Heart left ventricle (tissue), 16 donors: ENCODE measurements around the gene C20orf202. TPM values are rescaled to one million over a fixed set of nuclear protein-coding genes. Genes with fewer than 3 reads are reported as not detected.

ENCODE experiments used
- ATAC-seq, 4 donors: fragments of 200-7000 bp; cut with Tn5 transposase; one replicate each; pipeline ENCODE4 v1.9.1; 2020 to 2022; ENCODE audit warnings: moderate library complexity in 4 of 4, mild to moderate bottlenecking in 3 of 4, moderate number of reproducible peaks in 1 of 4
- DNase-seq, 5 donors: peaks; one replicate each; pipeline ENCODE4 v3.0.0-alpha.2; 2020
- H3K27ac ChIP-seq, 12 donors: fragments of 200-600 bp; sonication (generic) in 4 of 12; one replicate each; pipeline versions ENCODE4 v1.5.0 to v1.8.0; 2016 to 2022; ENCODE audit warnings: mild to moderate bottlenecking in 2 of 12
- H3K27me3 ChIP-seq, 9 donors: fragments of 200-600 bp; sonication (generic) in 2 of 9; one replicate each; pipeline versions ENCODE4 v1.5.1 to v1.8.0; 2016 to 2022; ENCODE audit warnings: mild to moderate bottlenecking in 3 of 9
- H3K36me3 ChIP-seq, 9 donors: fragments of 200-600 bp; sonication (generic) in 2 of 9; one replicate each; pipeline versions ENCODE4 v1.5.0 to v1.8.0; 2018 to 2022; ENCODE audit warnings: mild to moderate bottlenecking in 2 of 9
- H3K4me1 ChIP-seq, 12 donors: fragments of 200-600 bp; sonication (generic) in 4 of 12; one replicate each; pipeline versions ENCODE4 v1.5.0 to v1.8.0; 2016 to 2022; ENCODE audit warnings: mild to moderate bottlenecking in 3 of 12
- H3K4me3 ChIP-seq, 12 donors: fragments of 200-600 bp; sonication (generic) in 4 of 12; one replicate each; pipeline versions ENCODE4 v1.5.0 to v1.8.0; 2017 to 2022; ENCODE audit warnings: mild to moderate bottlenecking in 9 of 12, moderate library complexity in 4 of 12
- H3K9me3 ChIP-seq, 12 donors: fragments of 200-600 bp; sonication (generic) in 4 of 12; one replicate each; pipeline versions ENCODE4 v1.5.0 to v1.8.0; 2016 to 2022; ENCODE audit warnings: mild to moderate bottlenecking in 1 of 12
- CTCF ChIP-seq, 12 donors: fragments of 200-600 bp; sonication (generic) in 4 of 12; IDR thresholded peaks; one replicate each; pipeline versions ENCODE4 v1.5.0 to v1.8.0; 2018 to 2022; ENCODE audit warnings: antibody characterized with exemption in 12 of 12, mild to moderate bottlenecking in 5 of 12
- POLR2A ChIP-seq, 2 donors: fragments of 450-650 bp; IDR thresholded peaks; one replicate each; pipeline ENCODE4 v1.6.1; 2017; ENCODE audit warnings: antibody characterized with exemption in 2 of 2, mild to moderate bottlenecking in 2 of 2, moderate library complexity in 2 of 2
- WGBS, 4 donors: extraction: QIAGEN DNeasy Blood & Tissue Kit in 2 of 4; methylation state at CpG; one replicate each; pipeline versions ENCODE4 v1.1.5 to v1.1.7; 2013 to 2018; 5-methylcytosine and 5-hydroxymethylcytosine counted together
- intact Hi-C, 10 donors: fragments of 100-400 bp; cut with DNase I; formaldehyde crosslinking; loops; one replicate each; pipeline versions ENCODE4 v1.11.1 to v1.14.2; 2022
- polyA plus RNA-seq, 2 donors: library from polyadenylated mRNA; stranded (reverse); fragments of 200-250 nt; gene quantifications; one replicate each; pipeline ENCODE4 v1.2.3, GENCODE V29; 2013
- total RNA-seq, 9 donors: library from RNA; depleted of rRNA in 2 of 9; stranded (reverse); fragments of >200 nt in 2 of 9; fragmentation: NEBNext Ultra II Directional in 3 of 9; extraction: Animal tissue kit (Norgen Biotek cat#: 25700) in 3 of 9; gene quantifications; one replicate each; pipeline versions ENCODE4 v1.1.0 to v1.2.4, GENCODE V29; 2016 to 2023
- donor health status: ischemic (EF 13 %, LVEDD 7.1; RV severe dilation, severe dysfunction).
- donor health status: healthy with polysubstance abuse.
- donor health status: DM: no; HTN: yes; CAD: no.
- donor health status: DM: no; HTN: no; CAD: no.
- donor health status: ischemic (EF 25% LVEDD 6.9; RV normal size, moderate dysfunction).
- donor health status: ischemic (EF 25% LVEDD 5.7; RV mildly dilated, moderate dysfunction).
- donor health status: healthy.
- donor health status: DM: yes; HTN: yes; CAD: no.
- donor health status: ischemic (EF 35%, LVEDD 5.7; RV mildly dilated, moderate dysfunction).
- donor health status: nonischemic (EF 11% LVEDD 7.7; RV severe dilation, severe dysfunction).
- donor health status: DM: yes; HTN: yes; CAD: no.
- donor health status: PGD.
- donor health status: ischemic (EF 29% LVEDD 5.4; RV normal size, mild dysfunction).
- donor health status: nonischemic (EF 23%, LVEDD 6.1; RV moderate dilation, normal function).

Gene C20orf202
- total and polyA plus RNA-seq, 11 donors: 0.21 to 0.47 (median 0.32) TPM; not detected in 1

DNA sequence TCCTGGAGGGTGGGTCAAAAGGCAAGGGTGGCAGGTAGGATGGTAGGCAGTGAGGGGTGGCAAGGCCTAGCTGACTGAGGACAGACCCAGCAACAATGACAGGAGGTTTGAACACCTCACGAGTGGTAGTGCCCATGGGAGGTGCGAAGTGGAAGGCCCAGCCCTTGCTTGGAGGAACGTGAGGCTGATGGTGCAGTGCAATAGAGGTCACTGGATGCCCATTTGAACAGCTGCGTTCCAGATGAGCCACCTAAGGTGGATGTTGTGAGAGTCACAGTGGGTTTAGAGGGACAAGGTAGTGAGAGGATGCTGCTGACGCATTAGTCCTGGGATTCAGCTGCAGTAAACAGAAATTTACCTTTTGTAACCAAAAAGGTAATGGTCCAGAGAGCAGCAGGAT, 34.0 kb upstream of the C20orf202 start:
- ATAC-seq (no peak), DNase-seq (no peak)
- WGBS, 4 donors: 94 to 97% (median 96%) methylated on average over 5 of the region's 5 CpGs
- Histone ChIP-seq H3K9me3 (no peaks in the 10 kb centered on the region), H3K27me3 (no peaks in the 10 kb centered on the region), H3K27ac (no peak overlapping the region), H3K4me3 (no peak overlapping the region), H3K36me3 (peaks cover 4 to 98% (median 90%) of the 10 kb centered on the region in 9 donors), H3K4me1 (no peaks in the 10 kb centered on the region)
- intact Hi-C loops: no loop called here
- TF ChIP-seq CTCF (IDR thresholded peaks at IDR 0.05) (no peak), POLR2A (IDR thresholded peaks at IDR 0.05) (no peak)

GRCh38 chr20:1171461-1172093, 31.7 kb upstream of the C20orf202 start:
- intact Hi-C loops: no loop called here
- H3K4me1 ChIP-seq: no peaks in the 10 kb centered on the region
- H3K9me3 ChIP-seq: no peaks in the 10 kb centered on the region
- ATAC-seq: peak in 2 of 4 donors; percentile 38 to 44
- no peak overlapping the region for H3K27ac ChIP-seq
- WGBS, 4 donors: 57 to 59% (median 58%) methylated on average over 4 of the region's 4 CpGs; no CpG with 5 or more reads in 1 of the 4 donors
- no peak for TF ChIP-seq POLR2A (IDR thresholded peaks at IDR 0.05)
- no peak for TF ChIP-seq CTCF (IDR thresholded peaks at IDR 0.05)
- no peak for DNase-seq
- no peak overlapping the region for H3K4me3 ChIP-seq
- no peaks in the 10 kb centered on the region for H3K27me3 ChIP-seq
- H3K36me3 ChIP-seq: peaks cover 0 to 85% (median 77%) of the 10 kb centered on the region in 9 donors

- DNase-seq: no peak
- H3K36me3 ChIP-seq: peaks cover 0 to 67% (median 57%) of the 10 kb centered on the region in 9 donors
- no peak for ATAC-seq
- intact Hi-C loops: no loop called here
- H3K9me3 ChIP-seq: no peaks in the 10 kb centered on the region
- no peaks in the 10 kb centered on the region for H3K27me3 ChIP-seq
- TF ChIP-seq CTCF (IDR thresholded peaks at IDR 0.05): no peak
- no peak overlapping the region for H3K4me3 ChIP-seq
- no peaks in the 10 kb centered on the region for H3K4me1 ChIP-seq
- WGBS, 4 donors: 77 to 83% (median 80%) methylated on average over 4 of the region's 4 CpGs
- no peak overlapping the region for H3K27ac ChIP-seq
Measured at GRCh38 chr20:1173698-1174097, 29.6 kb upstream of the C20orf202 start.

DNA sequence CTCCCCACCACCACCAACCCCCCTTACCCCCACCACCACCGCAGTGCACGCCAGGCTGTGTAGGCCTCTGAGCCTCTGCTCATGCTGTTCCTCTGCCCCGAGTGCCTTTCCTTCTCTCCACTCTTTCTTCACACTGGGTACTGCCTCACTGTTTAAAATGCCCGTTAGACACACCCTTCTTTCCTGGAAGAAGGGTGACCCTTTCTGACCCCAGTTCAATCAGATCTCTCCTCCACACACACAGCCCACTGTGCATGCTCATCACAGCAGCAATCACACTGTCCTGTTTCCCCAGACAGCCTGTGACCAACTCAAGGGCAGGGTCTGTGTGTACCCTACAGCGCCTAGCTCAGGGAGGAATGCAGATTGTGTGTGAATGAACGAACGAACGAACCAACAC, 28.5 kb upstream of the C20orf202 start:
- no peak for TF ChIP-seq CTCF (IDR thresholded peaks at IDR 0.05)
- TF ChIP-seq POLR2A (IDR thresholded peaks at IDR 0.05): no peak
- WGBS, 4 donors: 87 to 91% (median 90%) methylated on average over 8 of the region's 8 CpGs
- Histone ChIP-seq H3K36me3 (peaks cover 0 to 57% (median 46%) of the 10 kb centered on the region in 9 donors), H3K4me1 (no peaks in the 10 kb centered on the region), H3K27ac (no peak overlapping the region), H3K4me3 (no peak overlapping the region), H3K27me3 (no peaks in the 10 kb centered on the region), H3K9me3 (no peaks in the 10 kb centered on the region)
- intact Hi-C loops: loop anchor here in 1 of 10 donors (5.0 kb wide), 1 partner anchor 38 kb away; no protein-coding TSS in a partner anchor
- DNase-seq (no peak), ATAC-seq (no peak)
